Osteoblast (primary cell): Measurements from ENCODE around the gene DPP6. TPM values are rescaled to one million over a fixed set of nuclear protein-coding genes. Genes with fewer than 3 reads are reported as not detected.

Source experiments
- DNase-seq: peaks from one replicate; pipeline ENCODE4 v3.0.0; 2011; ENCODE audit warnings: low spot score, mixed read lengths; ENCODE audit not compliant: insufficient read length; ENCODE audit errors: missing footprints
- H2AFZ ChIP-seq: 2 replicates; pipeline ENCODE4 v1.6.0; 2011; ENCODE audit warnings: mild to moderate bottlenecking, low read length
- H3K27ac ChIP-seq: 2 replicates; pipeline ENCODE4 v1.5.1; 2011; ENCODE audit warnings: mild to moderate bottlenecking, low read depth, low read length, moderate library complexity
- H3K27me3 ChIP-seq: 2 replicates; pipeline ENCODE4 v1.6.0; 2012; ENCODE audit warnings: mild to moderate bottlenecking, control low read depth, inconsistent platforms, low read length, moderate library complexity; ENCODE audit not compliant: insufficient read depth
- H3K36me3 ChIP-seq: 2 replicates; pipeline ENCODE4 v1.5.1; 2011; ENCODE audit warnings: mild to moderate bottlenecking, low read length, control low read depth, moderate library complexity; ENCODE audit not compliant: insufficient read depth
- H3K4me1 ChIP-seq: 2 replicates; pipeline ENCODE4 v1.5.1; 2011; ENCODE audit warnings: mild to moderate bottlenecking, low read length, control low read depth, moderate library complexity; ENCODE audit not compliant: insufficient read depth
- H3K4me2 ChIP-seq: 2 replicates; pipeline ENCODE4 v1.6.0; 2011; ENCODE audit warnings: mild to moderate bottlenecking, low read length; ENCODE audit not compliant: insufficient read depth
- H3K4me3 ChIP-seq: fragments of 200-600 bp; sonication (generic); 3 replicates; pipeline ENCODE4 v1.5.1; 2012; ENCODE audit warnings: mild to moderate bottlenecking, low read length, inconsistent platforms; ENCODE audit not compliant: insufficient read depth
- H3K79me2 ChIP-seq: 2 replicates; pipeline ENCODE4 v1.6.0; 2012; ENCODE audit warnings: mild to moderate bottlenecking, low read length, control low read depth, inconsistent platforms; ENCODE audit not compliant: insufficient read depth
- H3K9me3 ChIP-seq: 2 replicates; pipeline ENCODE4 v1.5.1; 2011; ENCODE audit warnings: low read depth, low read length, control low read depth
- H4K20me1 ChIP-seq: 2 replicates; pipeline ENCODE4 v1.6.0; 2012; ENCODE audit warnings: mild to moderate bottlenecking, low read length, control low read depth; ENCODE audit not compliant: insufficient read depth
- total RNA-seq: library from RNA; depleted of rRNA; stranded (reverse); fragments of >200 nt; gene quantifications from 2 replicates; pipeline ENCODE4 v1.2.3, GENCODE V29; 2012
- TF ChIP-seq, protein P1 (sequence below): IDR thresholded peaks from 2 replicates; pipeline ENCODE4 v1.5.1; 2011; ENCODE audit warnings: mild to moderate bottlenecking, low read depth, low read length, moderate library complexity; ENCODE audit errors: extremely low read depth

Gene DPP6
- total RNA-seq, 1 donor: not detected

- Histone ChIP-seq H3K4me2 (no peak overlapping the region), H3K27ac (no peak overlapping the region), H3K79me2 (no peaks in the 10 kb centered on the region), H3K4me1 (no peaks in the 10 kb centered on the region), H2AFZ (no peak overlapping the region), H3K36me3 (no peaks in the 10 kb centered on the region), H3K9me3 (no peaks in the 10 kb centered on the region), H3K4me3 (no peak overlapping the region), H3K27me3 (no peaks in the 10 kb centered on the region), H4K20me1 (no peaks in the 10 kb centered on the region)
- DNase-seq: no peak
- TF ChIP-seq, protein P1, sequence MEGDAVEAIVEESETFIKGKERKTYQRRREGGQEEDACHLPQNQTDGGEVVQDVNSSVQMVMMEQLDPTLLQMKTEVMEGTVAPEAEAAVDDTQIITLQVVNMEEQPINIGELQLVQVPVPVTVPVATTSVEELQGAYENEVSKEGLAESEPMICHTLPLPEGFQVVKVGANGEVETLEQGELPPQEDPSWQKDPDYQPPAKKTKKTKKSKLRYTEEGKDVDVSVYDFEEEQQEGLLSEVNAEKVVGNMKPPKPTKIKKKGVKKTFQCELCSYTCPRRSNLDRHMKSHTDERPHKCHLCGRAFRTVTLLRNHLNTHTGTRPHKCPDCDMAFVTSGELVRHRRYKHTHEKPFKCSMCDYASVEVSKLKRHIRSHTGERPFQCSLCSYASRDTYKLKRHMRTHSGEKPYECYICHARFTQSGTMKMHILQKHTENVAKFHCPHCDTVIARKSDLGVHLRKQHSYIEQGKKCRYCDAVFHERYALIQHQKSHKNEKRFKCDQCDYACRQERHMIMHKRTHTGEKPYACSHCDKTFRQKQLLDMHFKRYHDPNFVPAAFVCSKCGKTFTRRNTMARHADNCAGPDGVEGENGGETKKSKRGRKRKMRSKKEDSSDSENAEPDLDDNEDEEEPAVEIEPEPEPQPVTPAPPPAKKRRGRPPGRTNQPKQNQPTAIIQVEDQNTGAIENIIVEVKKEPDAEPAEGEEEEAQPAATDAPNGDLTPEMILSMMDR: no peak
Observed at GRCh38 chr7:154856733-154857132, 804.5 kb downstream of the DPP6 start.

DNA sequence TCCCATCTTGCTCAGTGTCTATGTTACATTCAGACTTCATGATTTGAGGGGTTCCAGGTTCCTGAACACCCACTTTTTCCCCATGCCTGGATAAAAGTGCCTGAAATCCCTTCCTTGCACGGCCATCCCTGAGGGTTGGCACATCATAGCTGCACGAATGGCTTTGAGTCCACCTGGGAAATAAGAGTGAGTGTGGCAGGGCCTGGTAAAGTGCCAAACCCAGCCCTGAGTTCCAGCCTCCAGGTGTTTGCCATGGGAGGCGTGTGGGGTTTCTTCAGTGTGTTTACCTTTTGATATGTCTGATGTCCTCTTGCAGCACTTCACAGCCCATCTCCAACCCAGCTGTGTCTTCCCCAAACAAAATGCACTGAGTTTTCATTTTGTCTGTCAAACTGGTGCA lies 805.0 kb downstream of the DPP6 start:
- Histone ChIP-seq H3K79me2 (no peaks in the 10 kb centered on the region), H3K4me1 (no peaks in the 10 kb centered on the region), H3K27ac (no peak overlapping the region), H4K20me1 (no peaks in the 10 kb centered on the region), H3K36me3 (no peaks in the 10 kb centered on the region), H3K4me3 (no peak overlapping the region), H3K4me2 (no peak overlapping the region), H2AFZ (no peak overlapping the region), H3K27me3 (no peaks in the 10 kb centered on the region), H3K9me3 (no peaks in the 10 kb centered on the region)
- TF ChIP-seq, protein P1: no peak
- no peak for DNase-seq

DNA sequence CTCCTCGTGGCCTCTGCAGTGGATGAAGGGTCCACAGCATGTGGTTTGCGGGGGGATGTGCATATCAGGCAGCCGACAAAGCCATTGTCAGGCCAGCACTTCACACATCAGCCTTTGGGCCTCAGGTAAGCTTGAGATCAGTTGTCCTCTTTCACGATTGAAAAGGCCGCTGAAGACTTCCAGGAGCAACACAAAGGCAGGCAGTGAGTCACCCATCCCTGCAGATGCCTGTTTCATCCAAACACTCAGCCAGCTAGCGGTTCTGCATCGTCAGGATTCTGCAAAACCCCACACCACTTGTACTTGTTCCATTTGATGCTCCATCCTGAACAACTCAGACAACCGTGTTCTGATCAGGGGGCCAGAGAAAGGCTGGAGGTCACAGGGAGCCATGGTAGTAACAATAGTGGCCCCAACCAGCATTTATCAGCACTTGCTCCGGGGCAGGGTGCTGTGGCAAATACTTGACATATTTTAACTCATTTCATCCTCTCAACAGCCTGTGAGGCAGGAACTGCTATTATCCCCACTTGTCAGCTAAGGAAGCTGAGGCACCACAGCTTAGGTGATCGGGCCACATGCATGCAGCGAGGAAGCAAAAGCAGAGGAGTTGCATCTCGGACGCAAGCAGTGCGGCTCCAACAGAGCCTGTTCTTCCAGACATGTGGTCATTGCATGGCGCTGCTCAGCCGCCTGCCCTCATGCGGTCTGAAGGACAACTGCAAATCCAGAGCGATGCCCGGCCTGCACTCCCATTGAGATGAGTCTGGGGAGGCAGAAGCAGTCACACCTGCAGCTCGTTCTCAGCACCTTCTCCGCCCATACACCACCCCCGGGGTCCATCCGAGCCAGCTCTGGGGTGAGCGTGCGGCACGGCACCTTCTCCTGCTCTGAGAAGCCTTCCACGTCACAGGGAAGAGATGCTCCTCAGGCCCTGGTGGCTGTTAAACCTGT lies 805.8 kb downstream of the DPP6 start:
- Histone ChIP-seq H3K36me3 (no peaks in the 10 kb centered on the region), H3K4me3 (no peak overlapping the region), H3K9me3 (no peaks in the 10 kb centered on the region), H3K27ac (no peak overlapping the region), H2AFZ (no peak overlapping the region), H4K20me1 (no peaks in the 10 kb centered on the region), H3K4me1 (no peaks in the 10 kb centered on the region), H3K27me3 (no peaks in the 10 kb centered on the region), H3K79me2 (no peaks in the 10 kb centered on the region), H3K4me2 (no peak overlapping the region)
- no peak for DNase-seq
- TF ChIP-seq, protein P1: no peak

GRCh38 chr7:154858836-154859537 lies 806.8 kb downstream of the DPP6 start:
- no peaks in the 10 kb centered on the region for H3K36me3 ChIP-seq
- H3K9me3 ChIP-seq: no peaks in the 10 kb centered on the region
- H3K4me3 ChIP-seq: no peak overlapping the region
- DNase-seq: no peak
- H3K4me2 ChIP-seq: no peak overlapping the region
- TF ChIP-seq, protein P1: no peak
- H4K20me1 ChIP-seq: no peaks in the 10 kb centered on the region
- no peaks in the 10 kb centered on the region for H3K4me1 ChIP-seq
- no peaks in the 10 kb centered on the region for H3K79me2 ChIP-seq
- H2AFZ ChIP-seq: no peak overlapping the region
- no peak overlapping the region for H3K27ac ChIP-seq
- H3K27me3 ChIP-seq: no peaks in the 10 kb centered on the region
